GM19463 (cell line): Measurements from ENCODE around the gene FOXF1.

ENCODE experiments used
- ATAC-seq: cut with Tn5 transposase; IDR thresholded peaks from one replicate; pipeline ENCODE4 v1.9.1; 2021; ENCODE audit warnings: mild to moderate bottlenecking, moderate library complexity; ENCODE audit not compliant: unreplicated experiment

FOXF1 gene

DNA sequence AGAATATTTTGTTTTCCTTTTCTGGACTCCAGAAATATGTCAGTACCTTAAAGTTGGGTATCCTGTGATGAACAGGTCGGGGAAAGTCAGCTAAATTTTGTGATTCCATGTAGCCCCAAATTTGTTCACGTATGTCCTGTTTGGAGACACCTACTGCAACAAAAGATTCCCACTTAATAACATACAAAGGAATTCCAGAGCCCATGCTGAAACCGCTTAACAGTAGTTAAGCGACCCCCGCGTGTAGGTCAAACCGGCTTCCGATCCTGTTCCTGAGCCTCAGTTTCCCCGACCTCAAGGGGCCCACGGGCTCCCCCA lies 44.2 kb downstream of the FOXF1 start:
- ATAC-seq, result no peak

DNA sequence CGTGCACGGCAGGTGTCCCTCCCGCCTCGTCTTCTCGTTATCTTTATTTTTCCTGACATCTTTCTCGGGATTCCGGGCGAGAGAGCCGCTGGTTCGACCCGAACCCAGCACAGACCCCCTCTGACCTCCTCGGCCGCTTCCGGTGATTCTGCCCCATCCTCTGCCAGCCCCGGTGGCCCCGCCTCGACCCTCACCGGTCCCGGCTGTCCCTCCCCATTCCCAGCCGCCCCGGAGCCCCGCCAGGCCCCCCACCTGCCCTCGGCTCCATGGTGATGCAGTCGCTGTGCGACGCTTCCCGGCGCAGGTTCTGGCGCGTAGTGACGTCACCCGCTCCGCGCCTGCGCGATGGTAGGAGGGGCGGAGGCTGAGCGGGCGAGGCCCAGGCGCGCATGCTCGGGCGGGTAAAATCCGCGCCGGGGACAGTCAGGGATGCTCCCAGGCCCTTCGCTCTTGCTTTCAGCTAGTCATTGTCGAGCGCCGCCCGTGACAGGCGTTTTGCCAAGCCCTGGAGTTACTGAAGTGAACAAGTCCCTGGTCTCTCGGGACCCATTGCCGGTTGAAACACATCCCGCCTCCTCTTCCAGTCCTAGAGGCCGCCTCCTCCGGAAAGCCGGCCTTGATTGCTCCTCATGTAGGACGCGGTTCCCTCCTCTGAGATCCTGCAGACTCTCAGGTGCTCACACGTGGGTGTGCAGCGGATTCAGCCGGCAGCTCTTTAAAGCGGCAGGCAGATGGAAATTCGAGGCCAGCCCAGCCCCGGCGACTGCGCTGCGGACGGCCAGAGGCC lies 44.8 kb downstream of the FOXF1 start, which contains the start of gene MTHFSD:
Gene MTHFSD, minus strand, starts transcription at position 319 of the 787 bp plus-strand sequence. Its CDS starts 51 bp downstream, at position 268.
- peak; percentile 87 for ATAC-seq

DNA sequence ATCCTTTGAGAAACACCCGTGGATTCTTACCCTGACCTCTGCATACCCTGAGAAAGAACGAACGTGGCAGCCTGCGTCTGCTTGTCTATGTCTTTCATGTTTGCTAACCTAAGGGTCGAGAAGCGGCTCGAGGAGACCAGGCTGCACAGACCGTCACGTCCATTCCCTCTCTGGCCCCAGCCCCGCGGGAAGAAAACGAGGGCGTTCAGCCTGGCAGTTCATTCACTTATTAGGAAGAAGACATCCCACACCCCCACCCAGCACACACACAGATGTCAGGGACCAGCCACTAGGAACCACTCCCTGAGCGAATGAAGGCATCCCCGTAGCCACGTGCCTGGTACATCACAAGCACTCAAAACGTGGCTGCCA lies 45.4 kb downstream of the FOXF1 start:
- no peak for ATAC-seq

DNA sequence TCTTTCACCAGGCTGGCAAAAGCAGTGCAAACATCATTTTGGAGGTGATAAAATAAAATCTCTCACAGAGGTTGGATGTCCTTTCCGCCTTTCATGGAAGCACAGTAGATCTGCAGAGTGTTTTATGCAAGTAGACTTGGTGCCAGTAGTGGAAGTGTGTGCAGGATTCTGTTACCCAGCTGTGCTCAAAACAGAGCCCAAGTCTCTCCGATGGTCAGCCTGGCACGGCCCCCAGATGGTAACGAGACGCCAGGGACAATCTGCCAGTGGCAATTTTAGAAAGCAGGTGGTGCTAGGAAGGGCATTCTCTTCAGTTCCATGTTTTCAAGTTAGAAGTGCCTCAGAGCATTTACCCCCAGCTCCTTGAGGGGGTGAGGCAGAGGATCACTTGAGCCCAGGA lies 46.2 kb downstream of the FOXF1 start:
- ATAC-seq, result no peak

DNA sequence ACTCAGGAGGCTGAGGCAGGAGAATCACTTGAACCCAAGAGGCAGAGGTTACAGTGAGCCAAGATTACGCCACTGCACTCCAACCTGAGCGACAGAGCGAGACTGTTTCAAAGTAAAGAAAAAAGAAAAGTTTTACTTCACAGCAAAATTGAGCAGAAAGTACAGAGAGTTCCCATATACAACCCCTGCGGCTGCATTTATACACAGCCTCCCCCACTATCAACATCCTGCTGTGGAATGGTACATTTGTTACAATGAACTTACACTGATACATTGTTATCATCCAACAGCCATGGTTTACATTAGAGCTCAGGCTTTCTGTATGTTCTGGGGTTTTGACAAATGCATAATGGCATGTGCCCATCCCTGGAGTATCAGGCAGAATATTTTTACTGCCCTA lies 47.3 kb downstream of the FOXF1 start:
- no peak for ATAC-seq

DNA sequence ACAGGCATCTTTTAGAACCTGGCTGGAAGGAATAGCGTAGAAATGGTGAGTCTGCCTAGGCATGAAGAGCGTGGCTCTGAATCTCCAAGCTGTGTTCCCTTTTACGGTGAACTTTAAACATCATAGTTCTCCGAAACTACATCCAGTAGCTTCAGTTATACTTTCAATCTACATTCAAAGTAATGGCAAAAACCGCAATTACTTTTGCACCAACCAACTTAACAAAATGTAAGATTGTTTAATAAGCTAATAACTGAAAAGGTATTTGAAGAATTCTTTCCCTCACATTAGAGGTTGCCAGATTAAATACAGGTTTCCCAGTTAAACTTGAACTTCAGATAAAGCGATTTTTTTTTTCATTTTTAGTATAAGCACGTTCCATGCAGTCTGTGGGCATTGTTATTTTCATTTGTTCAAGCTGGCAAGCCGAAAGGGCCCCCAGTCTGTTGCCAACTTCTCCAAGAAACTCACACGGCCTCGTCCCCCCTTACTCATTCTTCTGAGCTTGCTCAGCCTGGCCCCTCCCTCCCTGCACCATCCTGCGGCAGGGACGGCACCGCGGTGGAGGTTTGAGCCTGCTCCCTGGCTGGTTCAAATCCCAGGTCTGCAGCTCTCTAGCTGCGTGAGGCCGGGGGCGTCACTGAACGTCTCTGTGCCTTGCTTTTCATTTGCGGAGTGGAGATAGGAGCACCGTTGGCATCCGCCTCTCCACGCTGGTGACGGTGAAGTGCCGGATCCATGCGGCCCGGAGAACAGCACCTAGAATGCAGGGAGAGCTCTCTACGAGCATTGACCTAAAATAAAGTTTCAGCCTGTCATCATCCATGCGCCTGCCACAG lies 48.2 kb downstream of the FOXF1 start:
- ATAC-seq, result no peak

DNA sequence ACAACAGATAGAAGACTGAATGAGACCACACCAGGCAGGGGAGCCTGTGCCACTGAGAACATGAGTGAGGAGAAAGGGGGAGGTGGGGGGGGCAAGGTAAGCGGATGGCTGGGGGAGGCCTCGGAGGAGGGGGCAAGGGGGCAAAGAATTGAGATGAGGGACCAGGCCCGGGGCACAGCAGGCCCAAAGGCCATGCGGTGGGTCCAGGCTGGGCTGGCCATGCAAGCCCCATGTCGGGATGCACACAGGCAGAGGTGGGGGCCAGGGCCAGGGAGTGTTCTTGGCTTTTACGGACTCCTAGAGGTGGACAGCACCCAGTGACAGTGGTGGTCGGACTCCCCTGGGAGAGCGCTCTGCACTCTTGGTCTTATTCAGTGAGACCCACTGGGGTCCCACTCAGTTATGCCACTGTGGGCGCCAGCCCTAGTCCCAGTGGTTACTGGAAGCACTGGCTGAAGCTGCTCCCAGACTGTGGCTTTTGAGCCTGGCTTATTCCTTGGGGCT lies 49.5 kb downstream of the FOXF1 start:
- no peak for ATAC-seq

DNA sequence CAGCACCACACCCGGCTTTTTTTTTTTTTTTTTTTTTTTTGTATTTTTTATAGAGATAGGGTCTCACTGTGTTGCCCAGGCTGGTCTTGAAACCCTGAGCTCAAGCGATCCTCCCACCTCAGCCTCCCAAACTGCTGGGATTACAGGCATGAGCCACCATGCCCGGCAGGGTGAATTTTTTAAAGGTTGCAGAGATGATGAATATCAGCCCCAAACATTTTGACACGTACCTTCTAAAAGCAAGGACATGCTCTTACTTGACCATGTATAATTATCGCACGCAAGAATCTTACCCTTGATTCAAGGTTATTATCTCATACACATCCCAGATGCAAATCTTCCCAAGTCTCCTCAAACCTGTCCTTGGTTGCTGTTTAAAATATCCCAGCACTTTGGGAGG lies 52.0 kb downstream of the FOXF1 start:
- no peak for ATAC-seq

DNA sequence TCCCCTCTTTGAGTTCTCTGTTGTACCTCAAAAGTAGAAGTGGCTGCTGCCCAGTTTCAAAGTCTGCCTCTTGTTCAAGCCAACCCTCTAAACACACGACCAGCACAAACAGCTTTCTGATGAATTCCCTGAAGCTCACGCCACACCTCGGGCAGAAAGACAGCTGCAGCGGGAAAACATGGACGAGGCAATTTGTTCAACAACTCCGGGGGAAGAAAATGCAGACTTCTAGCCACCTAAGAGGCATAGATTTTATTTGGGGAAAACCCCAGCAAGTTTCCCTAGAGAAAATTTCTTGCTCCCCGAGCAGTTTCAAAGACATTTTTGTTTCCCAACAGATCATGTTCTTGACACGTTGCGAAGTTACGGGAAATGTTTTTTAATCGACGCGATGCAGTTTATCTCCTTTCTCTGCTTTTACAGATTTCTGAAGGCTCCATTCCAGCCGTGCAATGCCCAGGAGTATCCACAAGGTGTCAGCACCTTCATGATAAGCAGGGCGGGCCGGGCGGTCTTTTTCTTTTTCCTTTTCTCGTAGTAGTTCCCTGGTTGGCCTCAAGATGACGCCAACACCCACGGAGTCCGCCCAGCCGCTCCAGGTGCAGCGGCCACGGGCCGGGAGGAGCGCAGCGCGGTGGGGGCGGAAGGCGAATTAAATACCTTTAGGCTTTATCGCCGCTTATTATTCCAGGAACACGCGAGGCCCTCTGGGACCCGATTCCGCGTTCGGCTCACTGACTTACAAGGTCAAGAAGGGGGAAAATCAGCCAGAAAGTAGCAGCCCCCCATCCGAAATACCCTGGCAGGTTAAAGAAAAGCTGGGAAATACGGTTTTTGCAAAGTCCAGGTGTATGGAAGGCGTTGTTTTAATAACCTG lies 53.4 kb downstream of the FOXF1 start:
- ATAC-seq, result no peak
